ENCODE data around the gene RTP5. TPM values are rescaled to one million over a fixed set of nuclear protein-coding genes. Genes with fewer than 3 reads are reported as not detected.

Gene RTP5
- total and polyA plus RNA-seq, 2 donors (not counting 3 experiments of a cell fraction or from before 2014, with no cell fraction given) = not detected

DNA sequence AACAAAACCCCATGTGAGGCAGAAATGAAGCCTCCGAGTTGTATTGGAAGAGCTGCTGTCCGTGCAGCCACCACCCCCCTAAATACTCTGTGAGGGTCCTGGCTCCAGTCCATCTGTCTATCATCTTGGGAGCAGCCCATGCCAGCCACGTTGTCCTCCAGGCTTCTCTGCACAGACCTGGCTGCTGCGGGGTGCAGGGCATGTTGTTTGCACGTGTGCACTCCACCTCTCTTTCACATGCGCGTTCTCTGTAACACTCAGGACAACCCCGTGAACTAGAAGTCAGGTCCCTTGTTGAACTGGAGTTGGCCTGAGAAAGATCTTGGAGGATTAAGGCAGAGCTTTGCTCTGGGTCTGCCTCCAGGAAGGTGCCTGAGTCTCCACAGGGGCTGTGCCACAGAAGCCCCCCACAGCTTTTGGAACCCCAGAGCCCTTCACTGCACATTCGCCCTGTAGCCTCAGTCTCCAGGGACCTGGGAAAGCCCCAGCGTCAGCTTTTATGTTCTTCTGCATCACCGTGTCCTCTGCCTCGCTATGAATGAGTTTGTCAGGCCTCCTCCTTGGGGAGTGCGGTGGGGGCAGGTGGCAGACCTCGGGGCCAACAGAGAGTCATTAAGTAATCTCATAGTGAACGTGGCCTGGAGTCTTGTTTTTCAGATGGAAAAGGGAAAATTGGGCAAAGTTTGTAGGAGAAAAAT lies 16.6 kb downstream of the RTP5 start:
- DNase-seq (ENCODE audit: low read depth, low spot score) (no peak), FAIRE-seq (no peak)
- Histone ChIP-seq H3K9ac (replicated peaks; ENCODE audit: extremely low read depth, insufficient read depth, low read length) (no peak overlapping the region), H3K36me3 (ENCODE audit: control insufficient read depth in 2 of 2, extremely low read depth in 1 of 2, insufficient read depth in 2 of 2, low read length in 2 of 2) (no peaks in the 10 kb centered on the region), H3K79me2 (ENCODE audit: control insufficient read depth, insufficient read depth, low read length) (no peaks in the 10 kb centered on the region), H3K4me2 (ENCODE audit: insufficient read depth, low read length) (no peak overlapping the region), H3K27ac (ENCODE audit: insufficient read depth, low read depth, low read length) (no peak overlapping the region), H2AFZ (ENCODE audit: low read depth, low read length) (no peak overlapping the region), H4K20me1 (replicated peaks; ENCODE audit: control insufficient read depth, extremely low read depth, insufficient read depth, low read length) (no peaks in the 10 kb centered on the region), H3K4me1 (ENCODE audit: control insufficient read depth, extremely low read depth, insufficient read depth, low read length) (no peaks in the 10 kb centered on the region), H3K9me1 (replicated peaks; ENCODE audit: control insufficient read depth, extremely low read depth, insufficient read depth, low read length) (no peaks in the 10 kb centered on the region), H3K4me3 (replicated peaks in 1 of 3; ENCODE audit: insufficient read depth in 1 of 3, low read depth in 1 of 3, low read length in 3 of 3) (no peak overlapping the region), H3K27me3 (ENCODE audit: control insufficient read depth in 2 of 2, insufficient read depth in 2 of 2, low read length in 2 of 2) (no peaks in the 10 kb centered on the region), H3K9me3 (replicated peaks; ENCODE audit: control insufficient read depth, insufficient read depth, low read length) (no peaks in the 10 kb centered on the region)
- ChIA-PET CTCF (no interaction called here), POLR2A (no interaction called here)
- BruUV-seq (replicated peaks) = no TSS peak
- TF ChIP-seq POLR2AphosphoS5 (IDR thresholded peaks at IDR 0.05; ENCODE audit: insufficient read depth, low read depth, low read length) (no peak), JUN (IDR thresholded peaks at IDR 0.05; ENCODE audit: borderline replicate concordance, insufficient read depth, insufficient read length, low read depth) (no peak), POLR2A (IDR thresholded peaks at IDR 0.05; ENCODE audit: low read depth, low read length) (no peak), EZH2 (IDR thresholded peaks at IDR 0.05; ENCODE audit: borderline replicate concordance, low read depth, low read length, severe bottlenecking) (no peak)
- dilution Hi-C loops (cut with MboI; ENCODE audit: extremely low pct_ligation_motif_present, low sequenced_read_pairs) = no loop called here
- intact Hi-C loops (cut with micrococcal nuclease) = no loop called here

- H3K79me2 ChIP-seq (ENCODE audit: control insufficient read depth, insufficient read depth, low read length) = no peaks in the 10 kb centered on the region
- no peak overlapping the region for H3K9ac ChIP-seq (replicated peaks; ENCODE audit: extremely low read depth, insufficient read depth, low read length)
- TF ChIP-seq MYC (IDR thresholded peaks at IDR 0.05; ENCODE audit: low read depth, low read length) (no peak), POLR2A (IDR thresholded peaks at IDR 0.05; ENCODE audit: low read depth, low read length) (no peak), FOS (IDR thresholded peaks at IDR 0.05; ENCODE audit: borderline replicate concordance, insufficient read depth, low read length) (no peak), POLR2AphosphoS5 (IDR thresholded peaks at IDR 0.05; ENCODE audit: insufficient read depth, low read depth, low read length) (no peak), JUN (IDR thresholded peaks at IDR 0.05; ENCODE audit: borderline replicate concordance, insufficient read depth, insufficient read length, low read depth) (no peak), CTCF (IDR thresholded peaks at IDR 0.05; ENCODE audit: extremely low read depth in 1 of 2, insufficient read depth in 1 of 2, low read depth in 1 of 2, low read length in 2 of 2) (no peak)
- TF ChIP-seq, protein P1, sequence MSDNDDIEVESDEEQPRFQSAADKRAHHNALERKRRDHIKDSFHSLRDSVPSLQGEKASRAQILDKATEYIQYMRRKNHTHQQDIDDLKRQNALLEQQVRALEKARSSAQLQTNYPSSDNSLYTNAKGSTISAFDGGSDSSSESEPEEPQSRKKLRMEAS (IDR thresholded peaks at IDR 0.05; ENCODE audit: insufficient read depth, insufficient read length) = no peak
- H3K4me3 ChIP-seq (replicated peaks in 1 of 3; ENCODE audit: insufficient read depth in 1 of 3, low read depth in 1 of 3, low read length in 3 of 3) = no peak overlapping the region
- H3K27ac ChIP-seq (ENCODE audit: insufficient read depth, low read depth, low read length) = no peak overlapping the region
- no peaks in the 10 kb centered on the region for H3K4me1 ChIP-seq (ENCODE audit: control insufficient read depth, extremely low read depth, insufficient read depth, low read length)
- no peak overlapping the region for H3K4me2 ChIP-seq (ENCODE audit: insufficient read depth, low read length)
- H3K36me3 ChIP-seq (ENCODE audit: control insufficient read depth in 2 of 2, extremely low read depth in 1 of 2, insufficient read depth in 2 of 2, low read length in 2 of 2) = no peaks in the 10 kb centered on the region
- ChIA-PET CTCF (no interaction called here), POLR2A (no interaction called here)
- no peaks in the 10 kb centered on the region for H3K9me3 ChIP-seq (replicated peaks; ENCODE audit: control insufficient read depth, insufficient read depth, low read length)
- H3K27me3 ChIP-seq (ENCODE audit: control insufficient read depth in 2 of 2, insufficient read depth in 2 of 2, low read length in 2 of 2) = no peaks in the 10 kb centered on the region
- no peak overlapping the region for H2AFZ ChIP-seq (ENCODE audit: low read depth, low read length)
- no TSS peak for BruUV-seq (replicated peaks)
- dilution Hi-C loops (cut with MboI; ENCODE audit: extremely low pct_ligation_motif_present, low sequenced_read_pairs) (no loop called here), intact Hi-C loops (cut with micrococcal nuclease) (no loop called here)
- H3K9me1 ChIP-seq (replicated peaks; ENCODE audit: control insufficient read depth, extremely low read depth, insufficient read depth, low read length) = no peaks in the 10 kb centered on the region
- FAIRE-seq (no peak), DNase-seq (ENCODE audit: low read depth, low spot score) (no peak)
- H4K20me1 ChIP-seq (replicated peaks; ENCODE audit: control insufficient read depth, extremely low read depth, insufficient read depth, low read length) = no peaks in the 10 kb centered on the region
These were observed 17.4 kb downstream of the RTP5 start for GRCh38 chr2:241886840-241887447.
